HepG2 (cell line): ENCODE measurements around the gene ATE1. TPM values are rescaled to one million over a fixed set of nuclear protein-coding genes. Genes with fewer than 3 reads are reported as not detected.

Source experiments
- ASH2L ChIP-seq: fragments of 300-600, 200-600 bp; sonication (generic); IDR thresholded peaks from 2 replicates; pipeline ENCODE4 v1.7.0; 2017; ENCODE audit warnings: low read depth, mild to moderate bottlenecking, moderate library complexity, mixed read lengths, low read length; ENCODE audit not compliant: insufficient read length
- DDIT3 ChIP-seq: sonication (generic); formaldehyde crosslinking; IDR thresholded peaks from 2 replicates; pipeline ENCODE4 v1.4.0; 2020; ENCODE audit warnings: mild to moderate bottlenecking, missing genetic modification reagents
- FOXC1 ChIP-seq: sonication (generic); formaldehyde crosslinking; IDR thresholded peaks from 2 replicates; pipeline ENCODE4 v1.8.0; 2022; ENCODE audit warnings: mild to moderate bottlenecking, missing genetic modification reagents, borderline replicate concordance
- KLF16 ChIP-seq, 2 experiments: sonication (generic) in 1 of 2; formaldehyde crosslinking in 1 of 2; IDR thresholded peaks; 2 replicates each; pipeline versions ENCODE4 v1.6.1 to v1.8.0; 2016 to 2023; ENCODE audit warnings: missing genetic modification reagents in 2 of 2, missing compliant biosample characterization in 1 of 2
- MIER2 ChIP-seq: IDR thresholded peaks from 2 replicates; pipeline ENCODE4 v1.6.1; 2016; ENCODE audit warnings: missing biosample characterization, missing genetic modification reagents
- MTF1 ChIP-seq: sonication (generic); formaldehyde crosslinking; IDR thresholded peaks from 2 replicates; pipeline ENCODE4 v1.5.0; 2020; ENCODE audit warnings: missing genetic modification reagents
- MXD4 ChIP-seq: IDR thresholded peaks from 2 replicates; pipeline ENCODE4 v1.6.1; 2016; ENCODE audit warnings: mild to moderate bottlenecking, missing biosample characterization, missing genetic modification reagents
- PHF8 ChIP-seq: sonication (generic); formaldehyde crosslinking; IDR thresholded peaks from 2 replicates; pipeline ENCODE4 v1.5.0; 2020; ENCODE audit warnings: missing genetic modification reagents
- RFXAP ChIP-seq: sonication (generic); formaldehyde crosslinking; IDR thresholded peaks from 2 replicates; pipeline ENCODE4 v1.4.0; 2020; ENCODE audit warnings: missing genetic modification reagents, borderline replicate concordance
- SNAI1 ChIP-seq: sonication (generic); formaldehyde crosslinking; IDR thresholded peaks from 2 replicates; pipeline ENCODE4 v1.5.0; 2020; ENCODE audit warnings: mild to moderate bottlenecking, missing genetic modification reagents, borderline replicate concordance
- U2AF2 ChIP-seq: fragments of 200-400 bp; formaldehyde crosslinking; IDR thresholded peaks from 2 replicates; pipeline ENCODE4 v1.6.1; 2017; ENCODE audit warnings: low read depth, mild to moderate bottlenecking, low read length
- ZFP36 ChIP-seq: fragments of 150-350 bp; IDR thresholded peaks from 2 replicates; pipeline ENCODE4 v1.6.1; 2018; ENCODE audit warnings: borderline replicate concordance, low read length, low read depth; ENCODE audit not compliant: partially characterized antibody
- ZNF12 ChIP-seq: sonication (generic); formaldehyde crosslinking; IDR thresholded peaks from 2 replicates; pipeline ENCODE4 v1.5.0; 2020; ENCODE audit warnings: missing genetic modification reagents
- ZNF160 ChIP-seq: sonication (generic); formaldehyde crosslinking; IDR thresholded peaks from 2 replicates; pipeline ENCODE4 v1.8.0; 2022; ENCODE audit warnings: mild to moderate bottlenecking, inconsistent platforms, missing genetic modification reagents
- ZNF225 ChIP-seq: sonication (generic); formaldehyde crosslinking; IDR thresholded peaks from 2 replicates; pipeline ENCODE4 v1.4.0; 2020; ENCODE audit warnings: mild to moderate bottlenecking, missing genetic modification reagents
- ZNF577 ChIP-seq: sonication (generic); formaldehyde crosslinking; IDR thresholded peaks from 2 replicates; pipeline ENCODE4 v1.4.0; 2020; ENCODE audit warnings: mild to moderate bottlenecking, low read depth, missing genetic modification reagents, borderline replicate concordance
- ZNF746 ChIP-seq: sonication (generic); formaldehyde crosslinking; IDR thresholded peaks from 2 replicates; pipeline ENCODE4 v1.8.0; 2022; ENCODE audit warnings: mild to moderate bottlenecking, missing genetic modification reagents
- polyA plus RNA-seq, 8 experiments: library from polyadenylated mRNA; depleted of rRNA in 3 of 8; stranded (reverse) in 7 of 8; unstranded in 1 of 8; fragments of >200 nt; fragmentation: Illumina TruSeq in 4 of 8; extraction: Trizol in 4 of 8; gene quantifications; 2 replicates each; pipeline versions ENCODE4 v1.2.1 to v1.2.3, GENCODE V29; 2011 to 2016; ENCODE audit warnings: low read depth in 4 of 8, missing spikeins in 1 of 8, mixed read lengths in 1 of 8; ENCODE audit not compliant: insufficient read depth in 1 of 8
- total RNA-seq, 5 experiments: library from RNA; depleted of rRNA; stranded (reverse); fragments of >200 nt; fragmentation: Illumina TruSeq; extraction: Trizol; gene quantifications; 2 replicates each; pipeline ENCODE4 v1.2.3, GENCODE V29; 2016; ENCODE audit warnings: low read depth in 1 of 5
- TF ChIP-seq, protein P1 (sequence below): sonication (generic); formaldehyde crosslinking; IDR thresholded peaks from 2 replicates; pipeline ENCODE4 v1.4.0; 2020; ENCODE audit warnings: missing genetic modification reagents
- TF ChIP-seq, protein P2 (sequence below): sonication (generic); formaldehyde crosslinking; IDR thresholded peaks from 2 replicates; pipeline ENCODE4 v1.4.0; 2020; ENCODE audit warnings: missing genetic modification reagents
- TF ChIP-seq, protein P3 (sequence below): sonication (generic); formaldehyde crosslinking; IDR thresholded peaks from 2 replicates; pipeline ENCODE4 v1.5.1; 2020; ENCODE audit warnings: missing genetic modification reagents, mild to moderate bottlenecking, borderline replicate concordance
- TF ChIP-seq, protein P4 (sequence below): IDR thresholded peaks from 2 replicates; pipeline ENCODE4 v1.6.1; 2016; ENCODE audit warnings: missing biosample characterization, missing genetic modification reagents, low read depth

ATE1 gene
- total and polyA plus RNA-seq, 2 of the 13 experiments (the other 11 are each of a cell fraction or from before 2014, with no cell fraction given), result 17.5 to 42.2 TPM

DNA sequence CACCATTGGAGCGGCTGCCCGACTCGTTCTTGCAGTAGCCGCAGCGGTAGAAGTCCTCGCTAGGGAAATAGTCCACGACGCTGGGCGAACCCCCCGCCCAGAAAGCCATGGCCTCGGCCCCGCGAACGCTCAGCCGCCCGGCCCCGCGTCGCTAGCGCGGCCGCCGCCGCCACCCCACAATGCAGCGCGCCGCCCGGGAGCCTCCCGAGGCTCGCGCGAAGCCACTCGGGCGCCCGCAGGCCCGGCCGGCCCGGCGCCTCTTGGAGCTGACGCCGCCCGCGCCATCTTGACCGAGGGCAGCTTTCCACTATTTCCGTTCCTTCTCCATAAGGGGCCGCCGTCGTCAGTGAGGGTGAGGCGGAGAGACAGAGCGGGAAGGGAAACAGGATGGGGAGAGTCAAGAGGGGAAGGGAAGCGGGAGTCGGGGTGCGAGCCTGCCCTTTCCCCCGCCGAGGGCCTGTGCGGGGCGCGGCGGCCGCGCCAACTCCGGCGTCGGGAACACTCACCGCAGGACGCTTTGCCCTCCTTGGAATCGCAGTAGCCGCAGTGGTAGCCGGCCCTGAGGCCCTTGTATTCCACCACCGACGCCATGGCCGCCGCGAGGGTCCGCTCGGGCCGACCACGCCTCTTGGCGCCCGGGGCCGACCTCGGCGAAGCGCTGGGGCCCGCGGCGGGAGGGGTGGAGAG, at the start of gene ATE1 (continued):
- TF ChIP-seq, protein P1, sequence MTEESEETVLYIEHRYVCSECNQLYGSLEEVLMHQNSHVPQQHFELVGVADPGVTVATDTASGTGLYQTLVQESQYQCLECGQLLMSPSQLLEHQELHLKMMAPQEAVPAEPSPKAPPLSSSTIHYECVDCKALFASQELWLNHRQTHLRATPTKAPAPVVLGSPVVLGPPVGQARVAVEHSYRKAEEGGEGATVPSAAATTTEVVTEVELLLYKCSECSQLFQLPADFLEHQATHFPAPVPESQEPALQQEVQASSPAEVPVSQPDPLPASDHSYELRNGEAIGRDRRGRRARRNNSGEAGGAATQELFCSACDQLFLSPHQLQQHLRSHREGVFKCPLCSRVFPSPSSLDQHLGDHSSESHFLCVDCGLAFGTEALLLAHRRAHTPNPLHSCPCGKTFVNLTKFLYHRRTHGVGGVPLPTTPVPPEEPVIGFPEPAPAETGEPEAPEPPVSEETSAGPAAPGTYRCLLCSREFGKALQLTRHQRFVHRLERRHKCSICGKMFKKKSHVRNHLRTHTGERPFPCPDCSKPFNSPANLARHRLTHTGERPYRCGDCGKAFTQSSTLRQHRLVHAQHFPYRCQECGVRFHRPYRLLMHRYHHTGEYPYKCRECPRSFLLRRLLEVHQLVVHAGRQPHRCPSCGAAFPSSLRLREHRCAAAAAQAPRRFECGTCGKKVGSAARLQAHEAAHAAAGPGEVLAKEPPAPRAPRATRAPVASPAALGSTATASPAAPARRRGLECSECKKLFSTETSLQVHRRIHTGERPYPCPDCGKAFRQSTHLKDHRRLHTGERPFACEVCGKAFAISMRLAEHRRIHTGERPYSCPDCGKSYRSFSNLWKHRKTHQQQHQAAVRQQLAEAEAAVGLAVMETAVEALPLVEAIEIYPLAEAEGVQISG (CRISPR knock-in tag), result peak; percentile 98
- TF ChIP-seq, protein P2, sequence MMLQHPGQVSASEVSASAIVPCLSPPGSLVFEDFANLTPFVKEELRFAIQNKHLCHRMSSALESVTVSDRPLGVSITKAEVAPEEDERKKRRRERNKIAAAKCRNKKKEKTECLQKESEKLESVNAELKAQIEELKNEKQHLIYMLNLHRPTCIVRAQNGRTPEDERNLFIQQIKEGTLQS (CRISPR knock-in tag), result no peak; the same call in 1 of the 2 replicates
- TF ChIP-seq MIER2 (no peak), SNAI1 (CRISPR knock-in tag) (no peak), ZNF746 (CRISPR knock-in tag) (no peak), U2AF2 (no peak), PHF8 (CRISPR knock-in tag) (peak; percentile 73), ZFP36 (no peak), ZNF160 (CRISPR knock-in tag) (0 out of 2 replicates have a peak, but pooled peaks have one; percentile 51), MXD4 (CRISPR knock-in tag) (peak; percentile 13; the same call in 1 of the 2 replicates), ZNF225 (0 out of 2 replicates have a peak, but pooled peaks have one; percentile 65), DDIT3 (CRISPR knock-in tag) (no peak), ASH2L (no peak), FOXC1 (CRISPR knock-in tag) (0 out of 2 replicates have a peak, but pooled peaks have one; percentile 51), ZNF12 (CRISPR knock-in tag) (0 out of 2 replicates have a peak, but pooled peaks have one; percentile 5), RFXAP (CRISPR knock-in tag) (no peak; the same call in 1 of the 2 replicates), MTF1 (CRISPR knock-in tag) (no peak), ZNF577 (CRISPR knock-in tag) (no peak), KLF16 (CRISPR knock-in tag; IDR thresholded peaks at IDR 0.05) (no peak; a peak in 1 of 4 replicates)
- TF ChIP-seq, protein P3, sequence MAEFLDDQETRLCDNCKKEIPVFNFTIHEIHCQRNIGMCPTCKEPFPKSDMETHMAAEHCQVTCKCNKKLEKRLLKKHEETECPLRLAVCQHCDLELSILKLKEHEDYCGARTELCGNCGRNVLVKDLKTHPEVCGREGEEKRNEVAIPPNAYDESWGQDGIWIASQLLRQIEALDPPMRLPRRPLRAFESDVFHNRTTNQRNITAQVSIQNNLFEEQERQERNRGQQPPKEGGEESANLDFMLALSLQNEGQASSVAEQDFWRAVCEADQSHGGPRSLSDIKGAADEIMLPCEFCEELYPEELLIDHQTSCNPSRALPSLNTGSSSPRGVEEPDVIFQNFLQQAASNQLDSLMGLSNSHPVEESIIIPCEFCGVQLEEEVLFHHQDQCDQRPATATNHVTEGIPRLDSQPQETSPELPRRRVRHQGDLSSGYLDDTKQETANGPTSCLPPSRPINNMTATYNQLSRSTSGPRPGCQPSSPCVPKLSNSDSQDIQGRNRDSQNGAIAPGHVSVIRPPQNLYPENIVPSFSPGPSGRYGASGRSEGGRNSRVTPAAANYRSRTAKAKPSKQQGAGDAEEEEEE, result no peak
- TF ChIP-seq, protein P4, sequence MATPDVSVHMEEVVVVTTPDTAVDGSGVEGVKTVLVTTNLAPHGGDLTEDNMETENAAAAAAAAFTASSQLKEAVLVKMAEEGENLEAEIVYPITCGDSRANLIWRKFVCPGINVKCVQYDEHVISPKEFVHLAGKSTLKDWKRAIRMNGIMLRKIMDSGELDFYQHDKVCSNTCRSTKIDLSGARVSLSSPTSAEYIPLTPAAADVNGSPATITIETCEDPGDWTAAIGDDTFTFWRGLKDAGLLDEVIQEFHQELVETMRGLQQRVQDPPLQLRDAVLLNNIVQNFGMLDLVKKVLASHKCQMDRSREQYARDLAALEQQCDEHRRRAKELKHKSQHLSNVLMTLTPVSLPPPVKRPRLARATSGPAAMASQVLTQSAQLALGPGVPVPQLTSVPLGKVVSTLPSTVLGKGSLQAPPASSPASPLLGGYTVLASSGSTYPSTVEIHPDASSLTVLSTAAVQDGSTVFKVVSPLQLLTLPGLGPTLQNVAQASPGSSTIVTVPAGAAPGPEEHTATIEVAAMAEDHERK, result no peak
